HepG2 (cell line): ENCODE results near the gene NISCH. TPM values are rescaled to one million over a fixed set of nuclear protein-coding genes. Genes with fewer than 3 reads are reported as not detected.

ENCODE experiments used
- CEBPZ ChIP-seq: IDR thresholded peaks from 2 replicates; pipeline ENCODE4 v1.6.1; 2012; ENCODE audit warnings: low read length, improper control_type of control experiment
- E2F2 ChIP-seq: sonication (generic); formaldehyde crosslinking; IDR thresholded peaks from 2 replicates; pipeline ENCODE4 v1.4.0; 2020; ENCODE audit warnings: missing genetic modification reagents, borderline replicate concordance
- HDAC2 ChIP-seq: sonication (generic); formaldehyde crosslinking; IDR thresholded peaks from 2 replicates; pipeline ENCODE4 v1.4.0; 2020; ENCODE audit warnings: missing genetic modification reagents
- HNF4G ChIP-seq, 2 experiments: sonication (generic) in 1 of 2; formaldehyde crosslinking in 1 of 2; IDR thresholded peaks; 2 replicates each; pipeline versions ENCODE4 v1.4.0 to v1.6.1; 2011 to 2020; ENCODE audit warnings: borderline replicate concordance in 2 of 2, low read depth in 2 of 2, mild to moderate bottlenecking in 2 of 2, low read length in 1 of 2, missing genetic modification reagents in 1 of 2, moderate library complexity in 1 of 2
- HNRNPK ChIP-seq: fragments of 200-400 bp; formaldehyde crosslinking; IDR thresholded peaks from 2 replicates; pipeline ENCODE4 v1.6.1; 2018; ENCODE audit warnings: low read length, low read depth, moderate library complexity, mild to moderate bottlenecking; ENCODE audit not compliant: poor library complexity, severe bottlenecking
- ISX ChIP-seq: sonication (generic); formaldehyde crosslinking; conservative IDR thresholded peaks from 2 replicates; pipeline ENCODE4 v1.5.0; 2020; ENCODE audit warnings: missing genetic modification reagents
- KLF6 ChIP-seq: IDR thresholded peaks from 2 replicates; pipeline ENCODE4 v1.8.0; 2016; ENCODE audit warnings: missing biosample characterization, missing genetic modification reagents
- MBNL3 ChIP-seq: fragments of 250-450 bp; sonication (Bioruptor Pico); conservative IDR thresholded peaks from 2 replicates; pipeline ENCODE4 v1.8.0; 2022; ENCODE audit warnings: mild to moderate bottlenecking, inconsistent platforms
- MIXL1 ChIP-seq: IDR thresholded peaks from 2 replicates; pipeline ENCODE4 v1.6.1; 2016
- NCOR1 ChIP-seq: fragments of 200-600 bp; sonication (generic); IDR thresholded peaks from 2 replicates; pipeline ENCODE4 v1.7.0; 2017; ENCODE audit warnings: antibody characterized with exemption, low read length, borderline replicate concordance
- SCMH1 ChIP-seq: sonication (generic); formaldehyde crosslinking; IDR thresholded peaks from 2 replicates; pipeline ENCODE4 v1.9.0; 2021; ENCODE audit warnings: missing genetic modification reagents, mild to moderate bottlenecking, borderline replicate concordance
- TCF12 ChIP-seq, 2 experiments: fragments of 450-650 bp in 1 of 2; sonication (generic) in 1 of 2; formaldehyde crosslinking in 1 of 2; IDR thresholded peaks; 2 replicates each; pipeline versions ENCODE4 v1.6.1 to v1.8.0; 2017 to 2022; ENCODE audit warnings: antibody characterized with exemption in 1 of 2, mild to moderate bottlenecking in 1 of 2, missing genetic modification reagents in 1 of 2, moderate library complexity in 1 of 2
- TCF7L2 ChIP-seq: IDR thresholded peaks from 2 replicates; pipeline ENCODE4 v1.6.1; 2011; ENCODE audit warnings: mild to moderate bottlenecking, low read depth, low read length, moderate library complexity
- TSC22D2 ChIP-seq: sonication (generic); formaldehyde crosslinking; IDR thresholded peaks from 2 replicates; pipeline ENCODE4 v1.5.1; 2020; ENCODE audit warnings: missing genetic modification reagents, mild to moderate bottlenecking, borderline replicate concordance
- ZBTB39 ChIP-seq: sonication (generic); formaldehyde crosslinking; IDR thresholded peaks from 2 replicates; pipeline ENCODE4 v1.5.0; 2020; ENCODE audit warnings: missing genetic modification reagents
- ZGPAT ChIP-seq: IDR thresholded peaks from 2 replicates; pipeline ENCODE4 v1.6.1; 2016; ENCODE audit warnings: mild to moderate bottlenecking
- ZNF292 ChIP-seq: sonication (generic); formaldehyde crosslinking; IDR thresholded peaks from 2 replicates; pipeline ENCODE4 v1.8.1; 2022; ENCODE audit warnings: mild to moderate bottlenecking, low read depth, missing genetic modification reagents, borderline replicate concordance
- ZNF337 ChIP-seq: sonication (generic); formaldehyde crosslinking; IDR thresholded peaks from 2 replicates; pipeline ENCODE4 v1.5.1; 2020; ENCODE audit warnings: missing genetic modification reagents, low read depth, mild to moderate bottlenecking, borderline replicate concordance
- ZNF772 ChIP-seq: sonication (generic); formaldehyde crosslinking; IDR thresholded peaks from 2 replicates; pipeline ENCODE4 v1.5.0; 2020; ENCODE audit warnings: mild to moderate bottlenecking, missing genetic modification reagents
- polyA plus RNA-seq, 8 experiments: library from polyadenylated mRNA; depleted of rRNA in 3 of 8; stranded (reverse) in 7 of 8; unstranded in 1 of 8; fragments of >200 nt; fragmentation: Illumina TruSeq in 4 of 8; extraction: Trizol in 4 of 8; gene quantifications; 2 replicates each; pipeline versions ENCODE4 v1.2.1 to v1.2.3, GENCODE V29; 2011 to 2016; ENCODE audit warnings: low read depth in 4 of 8, missing spikeins in 1 of 8, mixed read lengths in 1 of 8; ENCODE audit not compliant: insufficient read depth in 1 of 8
- total RNA-seq, 5 experiments: library from RNA; depleted of rRNA; stranded (reverse); fragments of >200 nt; fragmentation: Illumina TruSeq; extraction: Trizol; gene quantifications; 2 replicates each; pipeline ENCODE4 v1.2.3, GENCODE V29; 2016; ENCODE audit warnings: low read depth in 1 of 5

NISCH gene
- total and polyA plus RNA-seq, 2 of the 13 experiments (the other 11 are each of a cell fraction or from before 2014, with no cell fraction given): 27.0 to 47.6 TPM

- no peak for TF ChIP-seq CEBPZ
- TF ChIP-seq HDAC2 (CRISPR knock-in tag): 0 out of 2 replicates have a peak, but pooled peaks have one; percentile 59
- TF ChIP-seq ZNF337 (CRISPR knock-in tag): no peak
- no peak for TF ChIP-seq HNF4G (IDR thresholded peaks at IDR 0.05; ENCODE audit: borderline replicate concordance, low read depth, low read length)
- TF ChIP-seq HNF4G (CRISPR knock-in tag; IDR thresholded peaks at IDR 0.05; ENCODE audit: borderline replicate concordance, low read depth): peak; percentile 49; the same call in 1 of the 2 replicates
- peak; percentile 78 for TF ChIP-seq ZGPAT (CRISPR knock-in tag)
- TF ChIP-seq ZNF292 (CRISPR knock-in tag): peak; percentile 35; the same call in 1 of the 2 replicates
- TF ChIP-seq KLF6 (CRISPR knock-in tag): peak; percentile 65; the same call in 1 of the 2 replicates
- TF ChIP-seq ZNF772 (CRISPR knock-in tag): peak; percentile 72
- TF ChIP-seq HNRNPK: peak; percentile 48
- TF ChIP-seq TCF7L2: no peak
- TF ChIP-seq NCOR1: 0 out of 2 replicates have a peak, but pooled peaks have one; percentile 23
- TF ChIP-seq ISX (CRISPR knock-in tag): no peak
- no peak for TF ChIP-seq TCF12 (IDR thresholded peaks at IDR 0.05)
- no peak for TF ChIP-seq TCF12 (CRISPR knock-in tag; IDR thresholded peaks at IDR 0.05)
- no peak for TF ChIP-seq SCMH1 (CRISPR knock-in tag)
- TF ChIP-seq MBNL3 (CRISPR knock-in tag): no peak
- no peak for TF ChIP-seq MIXL1 (CRISPR knock-in tag)
- TF ChIP-seq TSC22D2 (CRISPR knock-in tag): no peak; the same call in 1 of the 2 replicates
- TF ChIP-seq ZBTB39 (CRISPR knock-in tag): no peak; the same call in 1 of the 2 replicates
- TF ChIP-seq E2F2 (CRISPR knock-in tag): no peak
Measured at GRCh38 chr3:52455283-52456168, at the start of gene NISCH (continued).
